Measurements from ENCODE around the gene ZNF354C. TPM values are rescaled to one million over a fixed set of nuclear protein-coding genes. Genes with fewer than 3 reads are reported as not detected.

Gene ZNF354C
- total RNA-seq, 2 donors from 2014 or later: 4.8 to 6.3 TPM

- no peaks in the 10 kb centered on the region for H3K36me3 Mint-ChIP-seq (ENCODE audit: low read depth)
- ATAC-seq (replicated peaks): no peak
- H3K27me3 Mint-ChIP-seq: no peaks in the 10 kb centered on the region
- no peak overlapping the region for H3K4me3 Mint-ChIP-seq
- H3K27ac Mint-ChIP-seq: no peak overlapping the region
- no peaks in the 10 kb centered on the region for H3K4me1 Mint-ChIP-seq
- no peaks in the 10 kb centered on the region for H3K9me3 Mint-ChIP-seq
These were observed 68.8 kb downstream of the ZNF354C start for GRCh38 chr5:179128976-179129375.

GRCh38 chr5:179129607-179130071 is 69.5 kb downstream of the ZNF354C start:
- no peaks in the 10 kb centered on the region for H3K4me1 Mint-ChIP-seq
- H3K27me3 Mint-ChIP-seq: no peaks in the 10 kb centered on the region
- no peaks in the 10 kb centered on the region for H3K36me3 Mint-ChIP-seq (ENCODE audit: low read depth)
- H3K9me3 Mint-ChIP-seq: no peaks in the 10 kb centered on the region
- ATAC-seq (replicated peaks): no peak
- H3K27ac Mint-ChIP-seq: no peak overlapping the region
- no peak overlapping the region for H3K4me3 Mint-ChIP-seq

- H3K4me1 Mint-ChIP-seq: no peaks in the 10 kb centered on the region
- H3K4me3 Mint-ChIP-seq: no peak overlapping the region
- H3K36me3 Mint-ChIP-seq (ENCODE audit: low read depth): no peaks in the 10 kb centered on the region
- no peaks in the 10 kb centered on the region for H3K9me3 Mint-ChIP-seq
- H3K27ac Mint-ChIP-seq: no peak overlapping the region
- no peak for ATAC-seq (replicated peaks)
- H3K27me3 Mint-ChIP-seq: no peaks in the 10 kb centered on the region
These were observed 70.0 kb downstream of the ZNF354C start for GRCh38 chr5:179130101-179130681.

GRCh38 chr5:179131321-179131835 is 71.2 kb downstream of the ZNF354C start:
- H3K4me3 Mint-ChIP-seq: no peak overlapping the region
- no peak for ATAC-seq (replicated peaks)
- no peaks in the 10 kb centered on the region for H3K36me3 Mint-ChIP-seq (ENCODE audit: low read depth)
- no peaks in the 10 kb centered on the region for H3K4me1 Mint-ChIP-seq
- no peaks in the 10 kb centered on the region for H3K9me3 Mint-ChIP-seq
- H3K27me3 Mint-ChIP-seq: no peaks in the 10 kb centered on the region
- no peak overlapping the region for H3K27ac Mint-ChIP-seq

- H3K36me3 Mint-ChIP-seq (ENCODE audit: low read depth): no peaks in the 10 kb centered on the region
- H3K4me3 Mint-ChIP-seq: no peak overlapping the region
- H3K27ac Mint-ChIP-seq: no peak overlapping the region
- ATAC-seq (replicated peaks): no peak
- H3K4me1 Mint-ChIP-seq: no peaks in the 10 kb centered on the region
- H3K27me3 Mint-ChIP-seq: no peaks in the 10 kb centered on the region
- H3K9me3 Mint-ChIP-seq: no peaks in the 10 kb centered on the region
These were observed 71.9 kb downstream of the ZNF354C start for GRCh38 chr5:179131886-179132585.

GRCh38 chr5:179132586-179133355 is 72.6 kb downstream of the ZNF354C start:
- no peak for ATAC-seq (replicated peaks)

More at GRCh38 chr5:179132586-179133355, 72.6 kb downstream of the ZNF354C start:
- no peak overlapping the region for H3K27ac Mint-ChIP-seq
- no peaks in the 10 kb centered on the region for H3K27me3 Mint-ChIP-seq
- H3K36me3 Mint-ChIP-seq (ENCODE audit: low read depth): no peaks in the 10 kb centered on the region
- H3K4me3 Mint-ChIP-seq: no peak overlapping the region
- no peaks in the 10 kb centered on the region for H3K4me1 Mint-ChIP-seq
- no peaks in the 10 kb centered on the region for H3K9me3 Mint-ChIP-seq

Other genes starting within 250 kb of the ZNF354C start
- 1 to 10 TPM; 5.9 to 6.4 TPM for gene ZNF354B, start 200.4 kb upstream of the ZNF354C start, total RNA-seq
- under 1 TPM; 0.26 to 0.35 TPM for gene ZFP2, start 164.5 kb upstream of the ZNF354C start, total RNA-seq
- not detected for gene ZNF454, start 119.2 kb upstream of the ZNF354C start, total RNA-seq
- gene GRM6, start 65.1 kb upstream of the ZNF354C start, total RNA-seq: not detected
- 1 to 10 TPM; 1.6 to 2.1 TPM for gene ZNF879, start 36.6 kb upstream of the ZNF354C start, total RNA-seq